NCI-H1105 (cell line): ENCODE data around the gene CHKA.

Experiments used
- DNase-seq: peaks from one replicate; lab custom pipeline; 2025; lab: John Stamatoyannopoulos, UW

The CHKA gene

GRCh38 chr11:68121067-68121899 is at the start of gene CHKA:
Gene CHKA, minus strand, starts transcription at chr11:68121388. Its CDS starts 211 bp downstream, at chr11:68121177.
- DNase-seq = peak; percentile 92

GRCh38 chr11:68169442-68169841 is 48.3 kb upstream of the CHKA start:
- DNase-seq = no peak

- DNase-seq = no peak
These were observed 47.5 kb upstream of the CHKA start for GRCh38 chr11:68168694-68169093.

DNA sequence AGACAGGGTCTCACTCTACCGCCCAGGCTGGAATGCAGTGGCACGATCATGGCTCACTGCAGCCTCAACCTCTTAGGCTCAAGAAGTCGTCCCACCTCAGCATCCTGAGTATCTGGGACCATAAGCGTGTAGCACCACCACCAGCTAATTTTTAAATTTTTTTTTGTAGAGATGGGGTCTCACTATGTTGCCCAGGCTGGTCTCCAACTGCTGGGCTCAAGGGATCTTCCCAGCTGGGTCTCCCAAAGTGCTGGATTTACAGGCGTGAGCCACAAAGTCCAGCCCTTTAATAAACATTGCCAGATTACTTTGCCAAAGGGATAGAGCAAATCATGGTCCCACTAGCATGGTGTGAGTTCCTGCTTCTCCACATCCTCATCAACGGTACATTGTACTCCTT is 46.3 kb upstream of the CHKA start:
- no peak for DNase-seq

GRCh38 chr11:68166969-68167368 is 45.8 kb upstream of the CHKA start:
- DNase-seq = no peak

DNA sequence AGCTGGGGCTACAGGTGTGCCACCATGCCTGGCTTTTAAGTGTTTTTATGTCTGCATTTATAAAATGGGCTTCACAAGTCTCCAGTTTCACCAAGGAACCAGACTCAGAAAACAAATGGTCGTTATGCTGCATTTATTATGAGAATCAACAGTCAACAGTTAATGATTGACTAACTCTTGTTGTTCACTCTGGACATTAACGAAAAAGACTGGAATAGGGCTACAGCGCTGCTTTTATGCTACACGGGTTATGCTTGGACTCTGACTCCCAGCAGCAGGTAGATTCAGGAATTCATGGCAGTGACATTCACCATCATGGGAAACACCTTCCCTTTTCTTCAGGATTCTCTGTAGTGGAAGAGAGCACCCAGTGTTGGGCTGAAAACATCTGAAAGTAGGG is 44.4 kb upstream of the CHKA start:
- DNase-seq = no peak

- DNase-seq = no peak
These were observed 43.2 kb upstream of the CHKA start for GRCh38 chr11:68164437-68164836.

GRCh38 chr11:68163691-68164090 is 42.5 kb upstream of the CHKA start:
- no peak for DNase-seq

- no peak for DNase-seq
These were observed 39.0 kb upstream of the CHKA start for GRCh38 chr11:68160100-68160695.

DNA sequence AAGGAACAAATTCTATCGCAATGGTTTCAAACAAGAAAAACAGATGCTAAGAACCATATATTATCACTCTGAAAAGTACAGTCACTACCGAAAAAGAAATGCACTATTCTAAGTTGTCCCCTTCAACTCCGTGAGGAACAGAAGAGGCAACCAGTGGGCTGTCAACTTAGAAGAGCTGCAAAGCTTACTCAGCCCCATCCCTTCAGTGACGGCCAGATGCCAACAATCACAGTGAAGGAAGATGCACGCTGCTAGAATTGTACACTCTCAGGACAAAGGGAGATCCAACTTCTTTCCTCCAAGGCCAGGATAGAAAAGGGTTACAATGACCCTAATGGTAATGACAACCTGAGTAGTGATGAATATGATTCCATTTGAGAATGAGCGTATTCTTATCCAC is 38.5 kb upstream of the CHKA start:
- DNase-seq = no peak

- DNase-seq = no peak
These were observed 38.0 kb upstream of the CHKA start for GRCh38 chr11:68159161-68159560.

DNA sequence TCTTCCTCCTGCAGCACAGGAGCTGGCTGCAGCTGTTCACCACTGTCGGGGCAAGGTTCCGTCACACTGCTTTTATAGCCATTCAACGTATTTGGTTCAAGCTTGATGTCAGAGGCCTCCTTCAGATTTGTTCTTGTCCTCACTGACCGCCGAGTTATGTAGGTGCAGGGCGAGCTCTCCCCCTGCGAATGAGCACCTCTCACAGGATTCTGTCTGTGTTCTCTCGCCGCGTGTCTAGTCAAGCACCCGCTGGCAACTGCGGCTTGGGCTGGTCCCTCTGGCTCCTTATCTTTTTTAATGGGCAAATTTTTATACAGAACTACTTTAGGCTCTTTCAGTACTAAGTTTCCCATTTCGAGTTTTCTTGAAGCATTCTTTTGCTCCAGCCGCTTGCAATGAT is 37.4 kb upstream of the CHKA start:
- no peak for DNase-seq

GRCh38 chr11:68153742-68154141 is 32.6 kb upstream of the CHKA start:
- no peak for DNase-seq

DNA sequence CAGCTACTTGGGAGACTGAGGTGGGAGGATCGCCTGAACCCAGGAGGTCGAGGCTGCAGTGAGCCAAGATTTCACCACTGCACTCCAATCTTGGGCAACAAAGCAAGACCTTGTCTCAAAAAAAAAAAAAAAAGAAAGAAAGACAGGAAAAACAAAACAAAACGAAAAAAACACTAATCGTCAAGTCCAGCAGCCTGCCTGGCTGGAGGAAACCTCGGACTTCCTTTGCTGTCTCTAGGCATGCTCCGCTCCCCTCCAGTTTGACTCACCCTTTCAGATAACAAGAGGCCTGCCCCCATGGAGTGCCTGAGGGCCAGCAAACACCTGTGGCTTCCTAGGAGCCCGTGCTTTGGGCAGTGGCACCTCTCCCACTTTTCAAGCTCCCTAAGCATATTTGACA is 28.8 kb upstream of the CHKA start:
- no peak for DNase-seq

DNA sequence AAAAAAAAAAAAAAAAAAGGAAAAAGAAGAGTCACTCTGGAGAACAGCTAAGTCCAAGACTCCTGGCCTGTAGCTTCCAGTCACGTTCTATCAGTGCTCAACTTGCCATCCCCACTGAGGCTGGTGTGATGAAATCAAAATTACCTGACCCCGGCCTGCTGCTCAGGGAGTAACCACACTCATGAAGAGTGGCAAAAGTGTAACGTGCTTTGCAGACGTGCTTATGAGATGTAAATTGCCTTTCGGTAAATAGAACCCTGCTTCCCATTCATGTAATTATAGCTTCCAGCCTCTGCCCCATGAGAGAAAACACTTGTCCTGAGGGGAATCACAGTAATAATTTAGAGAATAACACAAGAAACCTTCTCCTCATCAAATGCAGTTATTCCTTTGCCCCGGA is 28.2 kb upstream of the CHKA start:
- DNase-seq = no peak

- DNase-seq = no peak
These were observed 27.7 kb upstream of the CHKA start for GRCh38 chr11:68148879-68149278.

DNA sequence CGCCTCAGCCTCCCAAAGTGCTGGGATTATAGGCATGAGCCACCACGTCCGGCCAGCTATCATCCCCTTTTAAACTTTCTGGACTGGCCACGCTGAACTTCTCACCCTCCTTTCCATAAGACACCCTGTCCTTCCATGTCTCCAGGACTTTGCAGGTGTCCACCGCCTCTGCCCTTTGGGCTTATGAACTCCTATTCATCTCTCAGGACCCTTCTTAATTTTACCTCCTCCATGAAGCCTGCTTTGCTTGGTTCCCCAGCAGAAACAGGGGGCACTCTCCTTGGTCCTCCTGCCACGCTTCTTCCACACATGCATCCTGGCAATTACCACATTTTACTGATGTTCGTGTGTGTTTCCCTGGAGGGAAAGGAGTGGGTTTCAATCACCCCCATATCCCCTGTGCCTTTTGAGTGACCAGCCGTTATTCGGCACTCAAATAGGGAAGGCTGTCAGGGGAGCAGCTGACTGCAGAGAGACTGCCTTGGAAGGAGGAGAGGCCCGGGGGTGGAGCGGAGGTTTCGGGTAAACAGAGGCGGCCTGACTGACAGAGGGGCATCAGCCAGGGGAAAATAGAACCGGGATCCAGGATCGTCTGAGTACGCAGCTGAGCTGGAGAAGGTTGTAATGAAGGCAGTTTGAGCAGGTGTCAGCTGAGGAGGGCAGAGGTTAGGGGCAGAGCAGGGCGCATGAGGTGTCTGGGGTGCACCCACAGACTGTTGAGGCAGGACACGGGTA is 27.1 kb upstream of the CHKA start:
- DNase-seq = no peak

- DNase-seq = peak; percentile 39
These were observed 25.7 kb upstream of the CHKA start for GRCh38 chr11:68146704-68147474.

DNA sequence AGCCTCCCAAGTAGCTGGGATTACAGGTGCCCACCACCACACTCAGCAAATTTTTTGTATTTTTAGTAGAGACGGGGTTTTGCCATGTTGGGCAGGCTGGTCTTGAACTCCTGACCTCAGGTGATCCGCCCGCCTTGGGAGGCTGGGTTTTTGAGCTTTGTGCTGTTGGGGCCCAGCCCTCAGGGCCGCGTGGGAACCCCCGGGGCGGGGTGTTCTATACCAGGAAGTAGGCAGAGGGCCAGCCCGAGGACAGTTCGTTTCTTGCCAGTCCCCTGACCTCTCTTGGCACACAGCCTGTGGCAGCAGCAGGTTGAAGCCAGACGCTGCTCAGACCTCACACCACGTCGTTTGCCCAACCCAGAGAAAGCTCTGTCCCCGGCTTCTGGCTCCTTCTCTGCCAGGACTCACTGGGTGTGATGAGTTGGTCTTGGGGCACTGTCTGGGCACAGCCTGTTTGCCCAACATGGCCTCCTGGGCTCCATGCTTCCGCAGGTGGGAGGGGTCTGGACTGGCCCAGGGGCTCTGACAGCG is 24.9 kb upstream of the CHKA start:
- no peak for DNase-seq

GRCh38 chr11:68145120-68145866 is 24.1 kb upstream of the CHKA start:
- DNase-seq = no peak

DNA sequence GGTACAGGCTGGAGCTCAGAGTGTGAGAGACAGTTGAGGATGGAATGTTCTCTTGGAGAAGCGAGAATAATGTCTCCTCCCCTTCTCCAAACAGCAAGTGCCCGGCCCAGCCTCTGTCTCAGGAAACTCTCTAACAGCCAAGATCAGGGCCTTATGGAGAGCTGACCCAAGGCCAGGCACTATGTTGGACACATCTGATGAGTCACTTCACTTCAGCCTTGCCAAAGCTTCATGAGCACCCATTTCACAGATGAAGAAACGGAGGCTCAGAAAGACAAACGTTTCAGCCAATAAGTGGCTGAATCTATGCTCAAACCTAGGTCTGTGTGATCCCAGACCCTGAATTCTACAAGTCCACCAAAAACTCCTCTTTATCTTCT is 22.1 kb upstream of the CHKA start:
- no peak for DNase-seq
